HG02623 (cell line): Measurements from ENCODE around the gene FAM162A.
"Not testable (repeated sequence)": the region's sequence is repeated elsewhere in the genome, so short reads cannot be mapped to it uniquely, and the experiment has no call there.

Source experiments
- ATAC-seq: cut with Tn5 transposase; IDR thresholded peaks from one replicate; pipeline ENCODE4 v1.9.1; 2021; ENCODE audit warnings: moderate library complexity; ENCODE audit not compliant: unreplicated experiment

FAM162A gene

DNA sequence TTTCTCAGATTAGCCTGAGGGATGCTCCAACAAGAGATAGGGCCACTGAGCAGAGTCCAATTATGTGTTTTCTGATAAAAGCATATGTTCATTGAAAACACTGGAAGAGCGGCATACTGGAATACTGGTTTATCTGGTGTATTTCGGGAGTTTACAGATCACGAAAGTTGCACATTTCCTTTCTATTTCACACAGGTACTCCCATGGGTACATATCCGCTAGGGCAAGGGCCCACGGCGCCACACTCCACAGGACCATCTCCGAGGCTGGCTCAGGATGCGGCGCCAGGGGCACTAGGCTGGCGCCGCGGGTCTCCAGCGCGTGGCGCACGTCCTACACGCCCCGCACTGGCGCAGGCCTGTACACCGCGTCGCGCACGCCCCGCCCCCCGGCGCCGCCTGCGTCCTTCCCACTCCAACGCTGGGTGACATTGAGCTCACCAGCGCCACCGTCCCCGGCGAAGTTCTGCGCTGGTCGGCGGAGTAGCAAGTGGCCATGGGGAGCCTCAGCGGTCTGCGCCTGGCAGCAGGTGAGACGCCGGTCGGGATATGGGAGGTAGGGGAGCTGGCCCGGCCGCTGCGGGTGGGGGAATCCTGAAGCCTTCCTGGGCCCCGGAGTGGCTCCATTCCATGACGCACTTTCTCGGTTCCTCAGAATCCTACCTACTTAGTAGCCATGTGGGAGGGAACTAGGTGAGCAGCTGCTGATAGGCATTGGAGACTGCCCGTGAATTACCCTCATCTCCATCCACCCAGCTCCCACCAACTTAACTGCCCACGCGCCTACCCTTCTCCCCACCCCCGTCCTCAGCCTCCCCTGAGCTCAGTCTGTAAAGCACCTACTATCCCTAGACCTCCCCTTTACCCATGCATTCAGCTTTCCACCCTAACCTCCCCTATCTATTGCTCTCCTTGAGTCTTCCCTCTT lies at the start of gene FAM162A:
Gene FAM162A, plus strand, starts transcription at position 412 of the 927 bp plus-strand sequence. Its CDS starts 84 bp downstream, at position 496.
- ATAC-seq, result peak; percentile 90

GRCh38 chr3:122342803-122343202 lies 41.2 kb upstream of the FAM162A start:
- ATAC-seq, result no peak

DNA sequence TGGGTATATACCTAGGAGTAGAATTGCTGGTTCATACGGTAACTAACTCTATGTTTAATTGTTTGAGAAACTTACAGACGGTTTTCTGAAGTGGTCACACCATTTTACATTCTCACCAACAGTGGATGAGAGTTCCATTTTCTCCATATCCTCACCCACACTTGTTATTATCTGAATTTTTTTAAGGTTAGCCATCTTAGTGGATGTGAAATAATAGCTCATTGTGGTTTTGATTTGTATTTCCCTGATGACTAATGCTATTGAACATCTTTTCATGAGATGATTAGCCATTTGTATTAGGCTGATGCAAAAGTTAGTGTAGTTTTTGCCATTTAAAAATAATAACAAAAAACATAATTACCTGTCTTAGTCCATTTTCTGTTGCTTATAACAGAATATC lies 40.3 kb upstream of the FAM162A start:
- ATAC-seq, result no peak

DNA sequence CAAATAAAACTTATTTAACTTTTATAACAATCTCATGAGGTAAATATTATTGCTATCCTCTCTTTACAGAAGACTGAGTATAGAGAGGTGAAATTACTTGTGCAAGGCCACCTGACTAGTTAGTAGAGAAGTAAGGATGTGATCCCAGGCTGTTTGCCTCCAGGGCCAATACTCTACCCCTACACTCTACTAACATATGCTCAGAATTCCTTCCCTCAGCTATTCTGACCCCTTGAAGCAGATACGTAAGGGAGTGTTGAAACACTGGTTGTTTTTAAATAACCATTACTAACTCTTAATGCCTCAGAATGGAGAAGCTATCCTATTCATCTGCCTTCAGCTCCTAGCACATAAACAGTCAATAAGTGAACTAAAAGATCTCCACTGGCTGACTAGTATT lies 34.8 kb upstream of the FAM162A start:
- ATAC-seq, result no peak

- ATAC-seq, result no peak
These were observed 33.1 kb upstream of the FAM162A start for GRCh38 chr3:122350814-122351418.

DNA sequence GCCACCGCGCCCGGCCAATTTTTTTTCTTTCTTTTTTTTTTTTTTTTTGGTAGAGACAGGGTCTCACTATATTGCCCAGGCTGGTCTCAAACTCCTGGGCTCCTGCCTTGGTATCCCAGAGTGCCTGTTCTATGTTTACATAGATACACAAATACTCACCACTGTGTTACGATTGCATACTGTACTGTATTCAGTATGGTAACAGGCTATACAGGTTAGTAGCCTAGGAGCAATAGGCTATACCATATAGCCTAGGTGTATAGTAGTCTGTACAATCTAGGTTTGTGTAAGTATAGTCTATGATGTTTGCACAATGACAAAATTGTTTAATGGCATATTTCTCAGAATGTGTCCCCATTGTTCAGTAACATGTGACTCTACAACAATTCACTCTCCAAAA lies 32.4 kb upstream of the FAM162A start:
- ATAC-seq, result no peak

DNA sequence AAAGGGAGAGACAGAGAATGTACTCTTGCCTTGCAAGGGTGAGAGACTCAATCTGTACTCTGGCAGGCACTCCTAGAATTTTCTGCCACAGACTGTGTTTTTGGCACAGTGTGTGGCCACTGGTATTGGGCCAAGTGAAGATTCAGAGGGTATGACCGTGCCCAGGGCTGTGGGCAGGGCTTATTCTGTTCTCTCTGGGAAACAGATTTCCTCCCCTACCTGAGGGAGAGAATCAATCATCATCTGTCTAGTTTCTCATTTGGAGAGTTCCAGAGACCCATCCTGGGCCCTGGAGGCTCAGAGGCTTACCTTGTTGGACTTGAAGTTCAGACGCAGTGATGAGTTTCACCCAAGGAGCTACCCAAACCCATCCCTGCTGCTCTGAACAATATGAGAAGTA lies 30.8 kb upstream of the FAM162A start:
- no peak for ATAC-seq

DNA sequence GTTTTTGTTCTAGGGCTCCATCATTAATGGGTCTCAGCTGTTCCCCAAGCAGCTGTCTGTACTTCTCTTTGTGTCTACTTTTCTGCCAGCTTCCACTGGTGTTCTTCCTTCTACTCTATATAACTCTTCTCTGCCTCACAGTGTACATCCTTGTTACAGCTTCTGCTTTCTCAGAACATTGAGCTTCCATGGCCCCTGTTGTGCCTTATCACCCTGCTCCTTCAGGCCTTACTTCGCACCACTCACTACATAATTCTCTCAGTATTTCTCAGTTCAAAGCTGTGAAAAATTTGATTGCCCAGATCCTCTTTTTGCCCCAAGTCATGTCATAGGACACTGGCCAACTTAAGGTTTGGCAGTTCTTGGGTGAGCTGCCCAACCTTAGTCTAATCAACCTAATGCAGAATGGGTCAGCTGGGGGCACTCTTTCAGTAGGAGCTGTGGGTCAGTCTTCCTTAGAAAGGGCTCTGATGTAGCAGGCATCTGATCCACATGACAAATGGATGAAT lies 30.0 kb upstream of the FAM162A start:
- no peak for ATAC-seq

GRCh38 chr3:122355612-122356011 lies 28.4 kb upstream of the FAM162A start:
- no peak for ATAC-seq

- ATAC-seq, result no peak
These were observed 27.6 kb upstream of the FAM162A start for GRCh38 chr3:122356402-122356801.

GRCh38 chr3:122357828-122358702 lies 25.9 kb upstream of the FAM162A start:
- ATAC-seq, result no peak

DNA sequence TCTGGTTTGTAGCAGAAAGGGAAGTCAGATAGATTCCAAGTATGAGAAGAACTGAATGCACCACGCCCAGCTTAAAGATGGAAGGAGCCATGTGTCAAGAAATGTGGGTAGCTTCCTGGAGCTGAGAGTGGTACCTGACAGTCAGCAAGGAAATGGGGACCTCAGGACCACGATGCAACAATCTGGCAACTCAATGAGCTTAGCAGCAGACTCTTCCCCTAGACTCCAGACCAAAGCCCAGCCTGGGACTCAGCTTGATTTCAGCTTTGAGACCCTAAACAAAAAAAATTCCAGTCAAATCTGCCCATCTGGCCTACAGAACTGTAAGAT lies 25.3 kb upstream of the FAM162A start:
- ATAC-seq, result no peak

- ATAC-seq, result no peak
These were observed 22.0 kb upstream of the FAM162A start for GRCh38 chr3:122362026-122362425.

GRCh38 chr3:122364490-122364889 lies 19.5 kb upstream of the FAM162A start:
- ATAC-seq, result no peak

DNA sequence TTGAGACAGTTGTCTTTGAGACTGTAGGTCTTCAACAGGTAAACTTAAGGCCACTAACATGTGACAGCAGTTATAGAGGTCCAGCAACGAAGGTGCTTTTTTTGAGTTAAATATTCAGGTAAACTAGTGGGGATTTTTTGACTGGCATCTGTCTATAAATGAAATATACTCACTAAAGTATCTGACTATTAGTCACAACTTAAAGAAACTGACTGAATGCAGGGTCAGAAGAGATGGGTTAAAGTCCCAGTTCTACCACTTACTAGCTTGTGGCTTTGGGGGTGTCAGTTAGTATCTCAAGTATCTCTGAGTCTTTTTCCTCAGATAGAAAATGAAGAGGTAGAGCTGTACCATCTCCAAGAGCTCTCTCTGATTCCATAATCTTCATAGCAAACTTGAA lies 18.9 kb upstream of the FAM162A start:
- ATAC-seq, result no peak

DNA sequence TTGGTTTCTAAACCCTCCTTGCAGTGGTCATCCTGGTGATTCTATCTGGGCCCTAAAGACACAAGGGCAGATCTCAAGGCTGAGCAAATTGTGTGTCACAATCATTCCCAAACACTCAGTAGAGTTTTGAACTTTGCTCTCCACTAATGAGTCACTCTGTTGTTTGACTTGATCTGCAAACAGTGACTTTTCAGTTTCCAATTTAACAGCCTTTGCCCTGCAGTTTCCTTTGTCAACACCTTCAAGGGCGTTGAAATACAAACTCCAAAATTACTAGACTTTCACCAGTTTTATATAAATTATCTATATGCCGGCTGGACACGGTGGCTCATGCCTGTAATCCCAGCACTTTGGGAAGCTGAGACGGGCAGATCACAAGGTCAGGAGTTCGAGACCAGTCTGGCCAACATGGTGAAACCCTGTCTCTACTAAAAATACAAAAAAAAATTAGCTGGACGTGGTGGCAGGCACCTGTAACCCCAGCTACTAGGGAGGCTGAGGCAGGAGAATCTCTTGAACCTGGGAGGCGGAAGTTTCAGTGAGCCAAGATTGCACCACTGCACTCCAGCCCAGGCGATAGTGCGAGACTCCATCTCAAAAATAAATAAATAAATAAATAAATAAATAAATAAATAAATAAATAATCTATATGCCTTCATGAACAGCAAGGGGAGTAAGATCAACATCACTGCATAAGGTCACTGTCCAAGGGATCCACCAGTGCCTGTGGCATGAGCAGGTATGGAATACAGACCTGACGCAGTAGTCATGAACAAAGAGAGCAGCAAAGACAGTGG lies 18.2 kb upstream of the FAM162A start:
- not testable (repeated sequence) for ATAC-seq

DNA sequence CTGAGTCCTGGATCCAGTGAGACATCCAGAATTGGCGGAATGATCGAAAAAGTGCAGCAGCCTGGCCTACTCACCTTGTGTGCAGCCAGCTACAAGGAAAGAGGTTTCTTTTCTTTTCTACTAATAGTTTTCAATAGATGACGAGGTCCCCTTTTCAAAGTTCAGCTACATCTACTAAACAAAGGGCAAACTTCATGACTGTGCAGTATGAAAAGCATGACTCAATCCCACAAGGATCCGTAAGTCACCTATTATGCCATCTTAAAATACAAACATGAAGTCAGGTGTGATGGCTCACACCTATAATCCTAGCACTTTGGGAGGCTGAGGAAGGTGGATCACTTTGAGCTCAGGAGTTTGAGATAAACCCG lies 17.6 kb upstream of the FAM162A start:
- no peak for ATAC-seq

GRCh38 chr3:122374034-122374433 lies 9.9 kb upstream of the FAM162A start:
- ATAC-seq, result no peak

- no peak for ATAC-seq
These were observed 6.0 kb upstream of the FAM162A start for GRCh38 chr3:122377975-122378374.

- peak; percentile 33 for ATAC-seq
These were observed 905 bp upstream of the FAM162A start, which contains the start of gene MIX23 for GRCh38 chr3:122382888-122383666. MIX23 (minus strand) TSS chr3:122383231; CDS start chr3:122383224, 7 bp downstream.
